ENCODE measurements around the gene ABHD10. TPM values are rescaled to one million over a fixed set of nuclear protein-coding genes. Genes with fewer than 3 reads are reported as not detected.

The ABHD10 gene
- total RNA-seq, 1 experiment from 2014 or later, result 41.8 TPM

- H3K4me3 Mint-ChIP-seq (ENCODE audit: unreplicated experiment), result no peak overlapping the region
- BruUV-seq (replicated peaks), result no TSS peak
- CTCF ChIA-PET, result interaction anchor here (0.7 to 1.5 kb wide), 9 partner anchors 10 to 300 kb away, joined by 3 to 20 read pairs (median 5); partner anchors contain the start of gene ABHD10
Measured at GRCh38 chr3:111968319-111969054, 10.3 kb upstream of the ABHD10 start.

GRCh38 chr3:111970376-111970775 lies 8.4 kb upstream of the ABHD10 start:
- POLR2A ChIA-PET, result no interaction called here
- Mint-ChIP-seq H3K27me3 (ENCODE audit: insufficient read depth, unreplicated experiment) (no peaks in the 10 kb centered on the region), H3K9me3 (ENCODE audit: unreplicated experiment) (no peaks in the 10 kb centered on the region), H3K36me3 (ENCODE audit: insufficient read depth, unreplicated experiment) (peaks cover 54% of the 10 kb centered on the region), H3K4me3 (ENCODE audit: unreplicated experiment) (no peak overlapping the region), H3K27ac (ENCODE audit: unreplicated experiment) (no peak overlapping the region), H3K4me1 (ENCODE audit: low read depth, unreplicated experiment) (peaks cover 12% of the 10 kb centered on the region)
- no TSS peak for BruUV-seq (replicated peaks)
- Histone ChIP-seq H3K4me1 (peaks cover 6% of the 10 kb centered on the region), H3K4me3 (ENCODE audit: low read depth, low read length) (no peak overlapping the region), H3K9me3 (no peaks in the 10 kb centered on the region), H3K36me3 (ENCODE audit: control insufficient read depth, insufficient read depth, low read length) (no peaks in the 10 kb centered on the region; the same call in 1 of the 2 replicates), H3K27me3 (replicated peaks; ENCODE audit: control insufficient read depth, insufficient read depth, low read length) (no peaks in the 10 kb centered on the region)
- no peak for TF ChIP-seq CTCF (IDR thresholded peaks at IDR 0.05; ENCODE audit: insufficient read depth in 1 of 2, low read depth in 1 of 2, low read length in 1 of 2, severe bottlenecking in 1 of 2, unreplicated experiment in 1 of 2)
- no peak for DNase-seq
- intact Hi-C loops (cut with micrococcal nuclease; ENCODE audit: unreplicated experiment), result no loop called here
- CTCF ChIA-PET, result interaction anchor here (1.4 kb wide), 1 partner anchor 8 kb away, joined by 3 read pairs; the partner anchor contains the start of gene ABHD10

More at GRCh38 chr3:111968319-111969054, 10.3 kb upstream of the ABHD10 start:
- H3K27ac Mint-ChIP-seq (ENCODE audit: unreplicated experiment), result no peak overlapping the region
- Histone ChIP-seq H3K4me3 (ENCODE audit: low read depth, low read length) (no peak overlapping the region), H3K36me3 (ENCODE audit: control insufficient read depth, insufficient read depth, low read length) (no peaks in the 10 kb centered on the region; the same call in 1 of the 2 replicates), H3K27me3 (replicated peaks; ENCODE audit: control insufficient read depth, insufficient read depth, low read length) (no peaks in the 10 kb centered on the region), H3K4me1 (peaks cover 6% of the 10 kb centered on the region), H3K9me3 (no peaks in the 10 kb centered on the region)
- intact Hi-C loops (cut with micrococcal nuclease; ENCODE audit: unreplicated experiment), result loop anchor here (5.0 kb wide), 1 partner anchor 391 kb away; no protein-coding TSS in a partner anchor
- no peak for DNase-seq
- H3K27me3 Mint-ChIP-seq (ENCODE audit: insufficient read depth, unreplicated experiment), result no peaks in the 10 kb centered on the region
- no peak for TF ChIP-seq CTCF (IDR thresholded peaks at IDR 0.05; ENCODE audit: insufficient read depth in 1 of 2, low read depth in 1 of 2, low read length in 1 of 2, severe bottlenecking in 1 of 2, unreplicated experiment in 1 of 2)
- peaks cover 12% of the 10 kb centered on the region for H3K4me1 Mint-ChIP-seq (ENCODE audit: low read depth, unreplicated experiment)
- peaks cover 60% of the 10 kb centered on the region for H3K36me3 Mint-ChIP-seq (ENCODE audit: insufficient read depth, unreplicated experiment)
- POLR2A ChIA-PET, result no interaction called here
- H3K9me3 Mint-ChIP-seq (ENCODE audit: unreplicated experiment), result no peaks in the 10 kb centered on the region

GRCh38 chr3:111971533-111972130 lies 7.2 kb upstream of the ABHD10 start:
- no peaks in the 10 kb centered on the region for H3K36me3 ChIP-seq (ENCODE audit: control insufficient read depth, insufficient read depth, low read length)
- no TSS peak for BruUV-seq (replicated peaks)
- no peaks in the 10 kb centered on the region for H3K9me3 ChIP-seq
- DNase-seq, result no peak
- Mint-ChIP-seq H3K27ac (ENCODE audit: unreplicated experiment) (no peak overlapping the region), H3K4me3 (ENCODE audit: unreplicated experiment) (no peak overlapping the region), H3K9me3 (ENCODE audit: unreplicated experiment) (no peaks in the 10 kb centered on the region), H3K27me3 (ENCODE audit: insufficient read depth, unreplicated experiment) (no peaks in the 10 kb centered on the region), H3K36me3 (ENCODE audit: insufficient read depth, unreplicated experiment) (peaks cover 48% of the 10 kb centered on the region), H3K4me1 (ENCODE audit: low read depth, unreplicated experiment) (peaks cover 12% of the 10 kb centered on the region)
- no peak overlapping the region for H3K4me3 ChIP-seq (ENCODE audit: low read depth, low read length)
- ChIA-PET POLR2A (no interaction called here), CTCF (no interaction called here)
- TF ChIP-seq CTCF (IDR thresholded peaks at IDR 0.05; ENCODE audit: insufficient read depth in 1 of 2, low read depth in 1 of 2, low read length in 1 of 2, severe bottlenecking in 1 of 2, unreplicated experiment in 1 of 2), result no peak
- H3K27me3 ChIP-seq (replicated peaks; ENCODE audit: control insufficient read depth, insufficient read depth, low read length), result no peaks in the 10 kb centered on the region
- intact Hi-C loops (cut with micrococcal nuclease; ENCODE audit: unreplicated experiment), result no loop called here
- H3K4me1 ChIP-seq, result peaks cover 6% of the 10 kb centered on the region

Measured in Caco-2 (cell line).